ENCODE measurements around the gene CCDC50.

Gene CCDC50

GRCh38 chr3:191435981-191436380 is 106.8 kb downstream of the CCDC50 start:
- no peak overlapping the region for H2AFZ ChIP-seq (ENCODE audit: low read depth, low read length)
- H3K4me1 ChIP-seq (ENCODE audit: insufficient read depth, low read length): no peaks in the 10 kb centered on the region

DNA sequence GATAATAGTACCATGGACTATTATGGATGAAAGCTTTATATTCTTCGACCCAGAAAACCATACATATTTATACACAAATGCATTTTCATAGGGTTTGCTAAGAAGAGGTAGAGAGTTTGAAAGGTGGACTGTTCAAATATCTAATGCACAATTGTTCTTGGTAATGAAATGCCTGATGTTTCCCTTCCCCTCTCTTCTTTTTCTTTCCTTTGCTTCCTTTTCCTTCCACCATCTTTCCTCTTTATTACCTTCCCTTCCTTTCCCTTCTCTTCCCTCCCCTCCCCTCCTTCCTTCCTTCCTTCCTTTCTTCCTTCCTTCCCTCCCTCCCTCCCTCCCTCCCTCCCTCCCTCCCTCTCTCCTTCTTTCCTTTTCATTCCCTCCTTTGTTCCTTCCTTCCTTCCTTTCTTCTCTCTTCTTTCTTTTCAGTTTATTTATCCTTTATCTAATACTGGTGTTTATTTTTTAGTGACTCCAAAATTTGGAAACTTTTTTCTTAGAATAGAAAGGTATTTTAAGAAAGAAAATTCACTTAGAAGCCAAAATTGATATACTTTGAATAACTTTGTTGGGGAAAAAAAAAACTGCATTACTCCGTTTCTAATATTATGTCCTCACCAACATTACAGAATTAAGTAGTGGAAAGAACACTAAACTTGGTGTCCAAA is 109.1 kb downstream of the CCDC50 start:
- no peak overlapping the region for H2AFZ ChIP-seq (ENCODE audit: low read depth, low read length)
- no peaks in the 10 kb centered on the region for H3K4me1 ChIP-seq (ENCODE audit: insufficient read depth, low read length)
- H3K9me3 ChIP-seq (ENCODE audit: low read length): no peaks in the 10 kb centered on the region
- H3K36me3 ChIP-seq (ENCODE audit: insufficient read depth, low read length): no peaks in the 10 kb centered on the region
- no peaks in the 10 kb centered on the region for H3K27me3 ChIP-seq (ENCODE audit: insufficient read depth, low read length)
- no peak overlapping the region for H3K4me3 ChIP-seq (ENCODE audit: low read length)

More at GRCh38 chr3:191435981-191436380, 106.8 kb downstream of the CCDC50 start:
- no peaks in the 10 kb centered on the region for H3K9me3 ChIP-seq (ENCODE audit: low read length)
- H3K4me3 ChIP-seq (ENCODE audit: low read length): no peak overlapping the region
- H3K36me3 ChIP-seq (ENCODE audit: insufficient read depth, low read length): no peaks in the 10 kb centered on the region
- H3K27me3 ChIP-seq (ENCODE audit: insufficient read depth, low read length): no peaks in the 10 kb centered on the region

- H3K36me3 ChIP-seq (ENCODE audit: insufficient read depth, low read length): no peaks in the 10 kb centered on the region
- H3K27me3 ChIP-seq (ENCODE audit: insufficient read depth, low read length): no peaks in the 10 kb centered on the region
- H3K9me3 ChIP-seq (ENCODE audit: low read length): no peaks in the 10 kb centered on the region
- no peaks in the 10 kb centered on the region for H3K4me1 ChIP-seq (ENCODE audit: insufficient read depth, low read length)
- H3K4me3 ChIP-seq (ENCODE audit: low read length): no peak overlapping the region
- H2AFZ ChIP-seq (ENCODE audit: low read depth, low read length): no peak overlapping the region
Measured at GRCh38 chr3:191440532-191440931, 111.3 kb downstream of the CCDC50 start.

DNA sequence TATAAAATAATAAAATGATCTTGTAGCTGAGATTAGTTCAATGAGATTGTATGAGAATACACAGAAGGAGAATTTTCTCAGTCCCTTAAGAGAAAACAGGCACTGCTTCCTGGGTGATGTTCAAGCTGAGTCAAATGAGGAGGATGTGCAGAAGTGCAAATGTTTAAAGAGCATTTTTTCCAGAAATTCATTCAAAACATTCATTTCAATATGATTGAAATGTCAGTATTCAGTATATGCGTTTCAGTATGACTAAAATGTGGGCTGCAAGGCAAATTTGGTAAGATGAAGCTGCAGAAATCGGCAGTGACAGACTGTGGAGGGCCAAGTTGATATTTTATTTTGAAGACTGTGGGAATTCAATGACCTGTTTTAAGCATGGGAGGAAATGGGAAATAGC is 112.5 kb downstream of the CCDC50 start:
- no peak overlapping the region for H2AFZ ChIP-seq (ENCODE audit: low read depth, low read length)
- no peaks in the 10 kb centered on the region for H3K4me1 ChIP-seq (ENCODE audit: insufficient read depth, low read length)

DNA sequence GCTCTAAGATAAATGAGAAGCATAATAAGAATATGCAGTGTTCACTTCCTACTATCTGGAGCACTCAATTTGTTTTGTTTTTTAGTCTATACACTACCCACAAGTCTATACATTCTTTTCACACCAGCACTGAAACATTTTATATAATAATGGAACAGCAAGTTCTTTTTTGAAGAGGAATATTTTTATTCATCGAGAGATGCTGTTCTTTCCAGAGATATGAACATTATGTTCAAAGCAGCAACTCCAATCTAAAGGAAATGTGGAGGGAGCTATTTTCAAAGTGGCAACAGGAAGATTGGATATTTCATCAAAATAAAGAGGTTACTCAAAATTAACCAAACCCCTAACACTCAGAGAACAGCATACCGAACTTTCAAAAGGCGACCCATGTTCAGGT is 115.4 kb downstream of the CCDC50 start:
- peaks cover 8% of the 10 kb centered on the region for H3K4me1 ChIP-seq (ENCODE audit: insufficient read depth, low read length)

More for the DNA sequence above, 112.5 kb downstream of the CCDC50 start:
- no peaks in the 10 kb centered on the region for H3K36me3 ChIP-seq (ENCODE audit: insufficient read depth, low read length)
- H3K27me3 ChIP-seq (ENCODE audit: insufficient read depth, low read length): no peaks in the 10 kb centered on the region
- no peaks in the 10 kb centered on the region for H3K9me3 ChIP-seq (ENCODE audit: low read length)
- H3K4me3 ChIP-seq (ENCODE audit: low read length): no peak overlapping the region

More for the DNA sequence above, 115.4 kb downstream of the CCDC50 start:
- Histone ChIP-seq H3K9me3 (ENCODE audit: low read length) (no peaks in the 10 kb centered on the region), H3K27me3 (ENCODE audit: insufficient read depth, low read length) (no peaks in the 10 kb centered on the region), H2AFZ (ENCODE audit: low read depth, low read length) (no peak overlapping the region), H3K36me3 (ENCODE audit: insufficient read depth, low read length) (no peaks in the 10 kb centered on the region), H3K4me3 (ENCODE audit: low read length) (no peak overlapping the region)
